NCI-H2029 (cell line): ENCODE results near the gene GATA2.

ENCODE experiments used
- DNase-seq: peaks from one replicate; lab custom pipeline; 2025; lab: John Stamatoyannopoulos, UW

The GATA2 gene

DNA sequence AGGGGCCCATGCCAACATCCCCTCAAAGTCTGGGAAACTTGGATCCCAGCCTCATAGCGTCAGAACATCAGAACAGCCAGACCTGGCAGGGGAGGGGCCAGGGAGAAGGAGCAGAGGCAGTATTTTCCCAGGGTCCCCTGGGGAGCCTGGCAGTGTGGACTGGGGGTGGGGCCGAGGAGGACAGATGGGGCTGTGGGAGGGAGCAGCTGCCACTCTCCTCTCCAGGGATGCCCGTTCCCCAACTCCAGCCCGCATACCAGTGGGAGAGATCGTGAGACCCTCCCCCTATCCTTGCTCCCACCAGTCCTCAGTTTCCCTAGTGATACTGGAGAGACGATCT is 19.9 kb downstream of the GATA2 start:
- no peak for DNase-seq

DNA sequence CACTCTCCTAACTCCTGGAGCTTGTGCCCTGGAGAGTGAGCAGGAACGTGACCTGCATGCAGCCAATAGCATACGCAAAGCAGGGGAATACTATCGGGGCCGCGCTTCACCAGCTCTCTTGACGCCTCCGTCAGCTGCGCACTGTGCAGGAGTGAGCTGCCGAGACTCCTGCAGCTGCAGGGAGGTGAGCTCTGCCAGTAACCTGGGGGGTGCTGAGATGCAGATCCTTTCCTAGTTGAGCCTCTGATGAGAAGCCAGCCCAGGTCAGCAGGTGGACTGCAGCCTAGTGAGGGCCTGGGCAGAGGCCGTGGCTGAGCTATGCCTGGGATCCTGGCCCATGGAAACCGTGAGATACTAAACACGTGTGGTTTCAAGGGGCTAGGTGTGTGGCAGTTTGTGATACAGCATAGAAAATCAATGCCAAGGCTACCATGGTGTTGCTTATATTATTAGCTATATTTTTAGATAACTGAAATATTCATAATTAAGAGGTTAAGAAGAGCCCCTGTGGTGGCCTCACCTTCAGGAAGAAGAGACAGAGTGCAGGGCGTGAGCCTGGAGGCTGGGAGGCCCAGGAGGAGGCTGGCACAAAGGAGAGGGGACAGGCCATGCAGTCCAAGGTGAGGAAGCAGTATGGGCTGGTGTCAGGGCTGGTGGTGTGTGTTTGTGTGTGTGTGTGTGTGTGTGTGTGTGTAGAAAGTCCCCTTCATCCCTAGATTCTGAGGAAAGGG is 20.4 kb downstream of the GATA2 start:
- DNase-seq = no peak

DNA sequence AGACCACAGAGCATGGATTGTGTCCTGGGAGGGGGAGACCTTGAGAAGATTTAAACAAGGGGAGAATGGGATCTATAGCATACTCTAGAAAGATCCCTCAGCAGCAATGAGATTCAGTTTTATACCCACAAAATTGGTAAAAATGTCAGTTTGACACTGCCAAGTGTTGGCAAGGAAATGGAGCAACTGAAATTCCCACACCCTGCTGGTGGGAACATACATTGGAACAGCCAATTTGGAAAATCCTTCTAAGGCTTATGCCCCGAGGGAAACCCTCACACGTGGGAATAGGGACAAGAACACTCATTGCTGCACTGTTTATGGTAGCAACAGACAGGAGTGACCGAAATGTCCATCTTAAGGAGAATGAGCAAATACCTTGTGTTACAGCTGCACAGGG is 21.3 kb downstream of the GATA2 start:
- DNase-seq = no peak

DNA sequence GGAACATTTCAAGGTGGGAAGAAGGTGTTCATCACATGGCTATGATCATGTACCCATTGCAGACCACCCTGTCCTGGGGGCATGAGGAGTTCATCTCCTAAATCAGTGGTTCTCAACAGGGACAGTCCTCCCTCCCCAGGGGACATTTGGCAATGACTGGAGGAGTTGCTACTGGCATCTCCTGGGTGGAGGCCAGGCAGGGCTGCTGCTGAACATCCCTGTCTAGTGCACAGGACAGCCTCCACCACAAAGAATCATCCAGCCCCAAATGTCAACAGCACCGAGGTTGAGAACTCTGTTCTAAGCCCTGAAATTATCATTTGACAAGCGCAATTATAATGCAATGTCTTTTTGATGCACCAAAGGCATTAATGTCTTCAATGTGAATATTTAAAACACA is 21.9 kb downstream of the GATA2 start:
- no peak for DNase-seq

DNA sequence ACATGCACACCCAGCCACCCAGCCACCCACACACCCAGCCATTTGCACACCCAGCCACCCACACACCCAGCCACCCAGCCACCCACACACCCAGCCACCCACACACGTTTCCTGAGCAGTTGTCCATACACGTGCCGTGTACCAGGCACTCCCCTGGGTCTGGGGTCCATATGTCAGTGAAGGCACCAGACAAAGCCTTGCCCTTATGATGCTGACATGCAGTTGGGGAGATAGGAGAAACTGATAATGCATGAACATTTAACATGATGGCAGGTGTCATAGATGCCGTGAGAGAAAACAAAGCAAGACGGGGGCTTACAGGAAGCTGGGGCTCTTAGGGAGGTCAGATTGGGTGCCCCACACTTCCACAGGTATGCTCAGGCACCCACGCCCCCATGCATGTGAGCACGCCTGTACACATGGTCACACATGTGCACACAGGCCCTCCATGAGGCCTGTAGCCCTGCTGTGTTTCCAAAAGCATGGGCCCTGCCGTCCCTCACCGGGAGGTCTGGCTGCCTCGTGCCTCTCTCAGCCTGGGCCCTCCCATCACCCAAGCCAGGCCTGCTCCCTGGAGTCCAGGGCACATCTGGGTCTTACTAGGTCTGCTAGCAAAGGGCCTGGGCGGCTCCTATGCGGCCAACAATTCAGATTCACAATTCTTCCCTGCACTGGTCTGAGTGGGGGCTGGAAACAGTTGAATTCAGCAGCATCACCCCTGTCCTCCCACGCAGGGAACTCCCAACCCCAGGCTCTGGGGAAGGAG is 22.7 kb downstream of the GATA2 start:
- DNase-seq = no peak

DNA sequence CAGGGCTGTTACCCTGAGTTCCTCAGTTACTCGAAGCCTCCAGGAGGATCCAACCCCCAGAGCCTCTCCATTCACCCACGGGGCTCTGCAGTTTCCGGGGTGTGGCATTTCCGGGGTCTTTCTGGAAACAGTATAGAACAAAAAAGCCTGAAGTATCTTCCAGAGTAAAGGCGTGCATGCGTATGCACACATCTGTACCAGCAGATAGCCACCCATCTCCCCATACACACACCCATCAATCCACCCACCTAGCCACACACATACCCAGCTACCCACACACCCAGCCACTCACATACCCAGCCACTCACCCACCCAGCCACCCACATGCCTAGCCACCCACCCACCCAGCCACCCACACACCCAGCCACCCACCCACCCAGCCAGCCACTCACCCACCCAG is 23.4 kb downstream of the GATA2 start:
- no peak for DNase-seq

DNA sequence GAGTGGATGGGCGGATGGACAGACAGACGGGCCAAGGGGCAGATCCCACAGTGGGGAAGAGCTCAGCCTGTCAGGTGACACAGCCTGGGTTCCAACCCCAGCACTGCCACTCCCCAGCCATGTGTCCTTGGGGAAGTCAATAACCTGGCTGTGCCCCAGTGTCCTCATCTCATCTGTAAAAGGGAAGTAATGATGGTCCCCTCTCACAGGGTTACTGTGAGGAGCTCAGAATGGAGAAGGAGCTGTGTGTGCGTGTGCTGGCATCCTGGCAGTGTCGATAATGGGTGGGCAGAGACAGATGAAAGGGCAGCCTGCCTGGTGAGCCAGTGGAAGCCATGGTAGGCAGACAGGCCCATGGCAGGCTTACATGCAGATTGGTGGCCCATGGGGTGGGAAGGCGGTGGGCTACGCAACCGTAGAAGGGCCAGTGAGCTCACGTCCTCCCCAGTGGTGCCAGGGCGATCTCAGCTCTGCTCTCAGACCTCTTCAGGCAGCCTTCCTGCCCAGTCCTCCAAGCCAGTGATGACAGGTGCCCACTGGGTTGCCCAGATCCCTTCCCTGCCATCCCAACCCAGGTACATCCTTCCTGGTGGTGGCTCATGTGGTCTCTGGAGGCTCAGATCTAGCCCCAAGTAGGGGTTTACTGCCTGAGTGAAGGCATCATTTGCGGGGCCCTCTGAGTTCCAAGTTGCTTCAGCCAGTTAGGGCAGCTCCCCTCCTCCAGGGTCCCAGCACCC is 24.0 kb downstream of the GATA2 start:
- no peak for DNase-seq

DNA sequence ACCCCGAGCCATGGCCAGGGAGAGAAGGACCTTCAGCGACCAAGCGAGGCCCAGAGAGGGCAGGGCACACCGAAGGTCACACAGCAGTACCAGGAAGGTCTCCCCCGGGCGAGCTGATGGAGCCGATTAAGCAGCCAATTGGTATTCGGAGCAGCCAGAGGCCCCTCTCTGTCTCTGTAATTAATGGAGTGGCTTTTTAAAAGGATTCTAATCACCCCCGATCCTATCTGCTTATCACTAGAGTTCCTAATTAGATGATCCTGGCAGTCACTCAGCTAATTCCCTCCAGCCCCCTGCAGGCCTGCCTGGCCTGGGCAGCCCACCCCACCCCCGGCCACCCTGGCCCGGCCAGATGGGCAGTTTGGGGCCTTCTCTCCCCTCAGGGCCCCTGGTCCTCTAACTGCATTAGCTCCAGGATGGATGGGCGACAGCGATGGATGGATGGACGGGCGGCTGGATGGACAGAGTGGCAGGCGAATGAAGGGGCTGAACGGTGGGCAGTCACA is 24.7 kb downstream of the GATA2 start:
- DNase-seq = no peak

DNA sequence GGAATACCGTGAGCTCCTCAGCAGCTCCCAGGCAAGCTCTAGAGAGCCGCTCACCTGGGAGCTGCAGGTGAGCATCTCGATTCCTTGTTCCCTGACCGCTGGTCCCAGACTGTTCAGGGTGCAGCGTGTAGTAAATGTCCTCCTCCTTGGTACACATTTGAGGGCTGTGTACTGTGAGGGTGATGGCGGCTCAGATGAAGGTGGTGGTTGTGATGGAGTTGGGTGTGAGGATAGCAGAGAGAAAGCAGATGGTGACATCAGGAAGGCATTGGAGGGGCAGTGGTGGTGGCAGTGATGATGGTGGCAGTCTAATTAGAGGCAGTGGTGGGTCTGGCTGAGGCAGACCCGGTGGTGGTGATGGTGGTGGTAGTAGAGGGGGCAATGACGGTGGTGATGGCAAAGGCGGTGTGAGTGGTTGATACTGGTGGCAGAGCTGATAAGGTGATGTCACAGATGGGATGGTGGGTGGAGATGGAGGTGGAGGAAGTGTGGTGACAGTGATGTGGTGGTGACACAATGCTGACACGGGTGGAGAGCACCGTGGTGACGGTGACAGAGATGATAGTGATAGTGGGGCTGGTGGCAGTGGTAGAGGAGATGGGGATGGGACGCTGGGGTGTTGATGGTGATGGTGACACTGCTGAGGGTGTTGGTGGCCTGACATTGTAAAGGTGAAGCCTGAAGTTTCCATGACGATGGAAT is 26.0 kb downstream of the GATA2 start, which contains the start of gene DNAJB8:
Gene DNAJB8, minus strand, starts transcription at position 51 of the 702 bp plus-strand sequence. CDS start 3,645 bp downstream, outside the sequence.
- DNase-seq = no peak

DNA sequence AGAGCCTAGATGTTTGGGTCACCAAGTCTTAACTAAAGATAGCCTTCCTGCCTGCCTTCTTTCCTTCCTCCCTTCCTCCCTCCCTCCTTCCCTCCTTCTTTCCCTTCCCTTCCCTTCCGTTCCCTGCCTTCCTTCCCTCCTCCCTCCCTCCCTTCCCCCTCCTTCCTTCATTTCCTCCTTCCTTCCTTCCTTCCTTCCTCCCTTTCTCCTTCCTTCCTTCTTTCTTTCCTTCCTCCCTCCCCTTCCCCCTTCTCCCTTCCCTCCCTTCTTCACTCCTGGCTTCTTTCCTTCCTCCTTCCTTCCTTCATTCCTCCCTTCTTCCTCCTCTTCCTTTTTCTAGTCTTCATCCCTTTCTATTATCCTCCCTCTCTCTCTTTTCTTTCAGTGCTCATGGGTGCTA is 28.3 kb downstream of the GATA2 start:
- DNase-seq = no peak

DNA sequence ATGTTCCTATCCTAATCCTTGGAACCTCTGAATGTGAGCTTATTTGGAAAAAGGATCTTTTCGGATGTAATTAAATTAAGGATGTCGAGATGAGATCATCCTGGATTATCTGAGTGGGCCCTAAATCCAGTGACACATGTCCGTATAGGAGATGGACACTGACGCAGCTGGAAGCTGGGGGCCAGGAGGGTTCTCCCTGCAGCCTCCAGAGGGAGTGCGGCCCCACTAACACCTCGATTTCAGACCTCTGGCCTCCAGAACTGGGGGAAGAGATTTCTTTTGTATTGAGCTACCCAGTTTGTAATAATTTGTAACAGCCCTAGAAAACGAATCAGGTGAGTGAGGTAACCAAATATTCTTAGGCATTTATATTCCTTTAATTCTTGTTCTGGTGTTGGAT is 28.8 kb downstream of the GATA2 start:
- DNase-seq = no peak

DNA sequence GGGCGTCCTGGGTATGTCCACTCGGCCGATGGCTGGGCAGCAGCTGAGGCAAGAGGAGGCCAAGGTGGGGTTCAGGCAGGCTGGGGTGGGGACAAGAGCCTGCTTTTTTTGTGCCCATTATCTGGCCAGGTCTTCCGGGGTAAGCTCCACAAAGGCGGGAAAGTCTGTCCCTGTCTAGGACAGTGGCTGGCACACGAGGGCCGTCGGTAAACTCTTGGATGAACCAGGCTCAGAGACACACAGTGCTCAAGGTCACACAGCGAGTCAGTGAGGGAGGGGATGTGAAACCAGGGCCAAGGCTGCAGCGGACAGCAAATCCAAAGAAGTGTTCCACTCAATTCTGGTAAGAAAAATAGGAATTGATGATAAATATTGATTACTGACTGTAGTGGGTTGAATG is 29.2 kb downstream of the GATA2 start:
- no peak for DNase-seq

DNA sequence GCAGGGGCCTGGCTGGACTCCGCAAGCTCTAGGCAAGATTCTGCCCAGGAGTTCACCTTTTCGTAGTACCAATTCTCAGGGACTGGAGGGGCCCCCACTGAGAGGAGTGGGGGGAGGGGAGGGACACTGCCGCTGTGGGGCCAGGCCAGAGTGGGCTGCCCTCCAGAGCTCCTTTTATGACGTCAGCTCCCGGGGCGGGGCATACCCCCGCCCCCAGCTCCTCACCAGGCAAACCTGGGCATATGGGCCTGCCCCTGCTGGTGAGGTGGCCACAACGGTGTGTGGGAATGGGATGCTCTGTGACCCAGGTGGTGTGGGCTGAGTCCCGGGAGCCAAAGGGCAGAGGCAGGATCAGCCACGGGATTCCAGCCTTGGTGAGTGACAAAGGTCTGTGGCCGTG is 29.6 kb downstream of the GATA2 start:
- no peak for DNase-seq

DNA sequence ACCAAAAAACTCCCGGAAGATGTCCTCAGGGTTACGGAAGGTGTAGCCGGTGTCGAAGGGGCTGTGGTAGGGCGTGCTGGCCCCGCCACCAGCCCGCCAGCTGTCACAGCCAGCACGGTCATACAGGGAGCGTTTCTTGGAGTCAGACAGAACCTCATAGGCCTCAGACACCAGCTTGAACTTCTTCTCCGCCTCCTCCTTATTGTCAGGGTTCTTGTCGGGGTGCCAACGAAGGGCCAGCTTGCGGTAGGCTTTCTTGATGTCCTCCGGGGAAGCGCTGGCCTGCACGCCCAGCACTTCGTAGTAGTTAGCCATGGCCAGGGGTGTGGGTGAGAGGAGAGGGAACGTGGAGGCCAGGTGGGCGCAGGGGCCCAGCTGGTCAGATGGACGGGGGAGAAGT is 30.1 kb downstream of the GATA2 start:
- no peak for DNase-seq

DNA sequence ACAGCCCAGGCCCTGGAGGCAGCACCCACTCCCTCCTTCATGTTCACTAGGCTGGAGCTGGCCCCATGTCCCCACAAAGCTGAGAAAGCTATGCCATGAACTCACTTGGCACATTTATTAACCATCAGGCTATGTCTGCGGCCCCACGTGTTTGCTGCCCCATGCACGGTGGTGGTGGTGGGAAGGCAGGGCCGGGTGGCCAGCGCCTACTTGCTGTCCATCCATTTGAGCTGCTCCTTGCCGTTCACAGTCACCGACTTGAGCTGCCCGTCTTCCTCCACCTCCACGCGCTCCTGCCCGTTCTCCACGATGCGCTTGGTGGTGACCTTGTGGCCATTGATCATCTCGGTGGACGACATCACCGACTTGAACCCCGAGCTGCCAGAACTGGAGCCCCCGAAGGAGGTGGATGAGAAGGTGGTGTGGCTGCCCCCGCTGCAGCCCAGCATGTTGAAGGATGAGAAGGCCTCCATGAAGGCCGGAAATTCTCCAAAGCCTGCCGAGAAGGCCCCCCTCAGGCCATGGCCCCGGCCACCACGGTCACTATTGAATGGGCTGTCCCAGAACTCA is 30.6 kb downstream of the GATA2 start:
- DNase-seq = no peak

DNA sequence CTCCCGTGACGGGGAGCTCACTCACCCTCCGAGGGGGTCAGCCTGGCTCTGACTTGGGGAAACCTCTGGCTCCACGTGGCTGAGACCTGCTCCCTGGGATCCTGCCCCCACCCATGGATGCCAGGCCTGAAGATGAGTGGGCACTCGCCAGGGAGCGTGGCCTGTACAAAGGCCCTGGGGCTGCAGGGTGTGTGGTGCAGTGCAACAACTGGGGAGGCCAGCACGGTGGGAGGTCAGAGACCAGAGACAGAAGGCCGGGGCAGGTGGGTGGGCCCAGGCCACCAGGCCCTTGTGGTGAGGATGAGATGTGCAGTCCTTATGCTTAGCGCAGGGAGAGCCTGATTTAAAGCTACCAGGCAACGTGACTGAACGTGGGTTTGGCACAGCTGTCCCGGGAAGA is 31.3 kb downstream of the GATA2 start:
- no peak for DNase-seq

DNA sequence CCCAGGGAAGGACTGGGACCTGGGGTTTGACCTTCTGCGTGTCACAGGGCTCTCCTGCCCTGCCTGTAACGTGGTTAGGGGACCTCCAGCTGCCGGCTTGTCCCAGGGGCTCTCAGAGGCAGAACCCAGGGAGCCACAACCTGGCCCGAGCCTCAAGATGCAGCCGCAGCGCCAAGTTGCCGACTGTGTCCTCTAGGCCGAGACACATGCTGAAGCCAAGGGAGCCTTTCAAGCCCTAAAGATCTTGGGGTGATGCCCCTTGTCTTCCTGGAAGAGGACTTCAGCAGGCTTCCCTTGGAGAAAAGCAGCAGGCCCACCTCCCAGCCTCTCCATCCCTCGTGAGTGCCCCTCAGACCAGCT is 33.6 kb downstream of the GATA2 start:
- no peak for DNase-seq

DNA sequence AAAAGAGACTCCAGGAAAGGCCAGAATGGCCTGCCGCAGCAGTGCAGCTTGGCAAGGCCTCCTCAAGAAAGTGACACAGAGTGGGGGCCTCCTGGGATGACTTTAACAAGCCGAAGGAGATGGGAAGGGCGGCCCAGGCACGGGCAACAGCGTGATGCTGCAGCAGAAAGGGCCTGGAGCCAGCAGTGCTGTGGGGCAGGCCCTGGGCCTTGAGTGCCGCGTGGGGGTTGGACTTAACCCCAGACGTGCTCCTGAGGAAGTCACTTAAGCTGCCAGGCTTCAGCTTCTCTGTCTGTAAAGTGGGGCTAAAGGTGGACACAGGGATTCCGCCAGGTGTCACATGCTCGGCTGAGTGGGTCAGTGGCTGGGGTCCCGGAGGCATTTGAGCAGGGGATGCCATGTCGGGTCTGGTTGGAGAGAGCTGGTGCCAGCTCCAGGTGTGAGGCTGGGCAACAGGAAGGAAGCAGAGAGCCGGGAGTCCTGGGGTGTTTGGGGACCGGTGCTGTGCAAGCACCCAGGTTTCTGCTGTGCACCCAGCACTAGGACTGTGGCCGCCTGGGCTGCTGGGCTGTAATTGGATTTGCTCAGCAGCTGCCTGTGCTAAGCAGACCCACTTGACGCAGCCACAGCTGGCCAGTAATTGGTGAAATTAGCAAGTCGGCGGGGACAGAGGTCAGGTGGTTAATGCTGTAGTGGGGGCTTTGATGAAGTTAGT is 34.1 kb downstream of the GATA2 start:
- DNase-seq = no peak

DNA sequence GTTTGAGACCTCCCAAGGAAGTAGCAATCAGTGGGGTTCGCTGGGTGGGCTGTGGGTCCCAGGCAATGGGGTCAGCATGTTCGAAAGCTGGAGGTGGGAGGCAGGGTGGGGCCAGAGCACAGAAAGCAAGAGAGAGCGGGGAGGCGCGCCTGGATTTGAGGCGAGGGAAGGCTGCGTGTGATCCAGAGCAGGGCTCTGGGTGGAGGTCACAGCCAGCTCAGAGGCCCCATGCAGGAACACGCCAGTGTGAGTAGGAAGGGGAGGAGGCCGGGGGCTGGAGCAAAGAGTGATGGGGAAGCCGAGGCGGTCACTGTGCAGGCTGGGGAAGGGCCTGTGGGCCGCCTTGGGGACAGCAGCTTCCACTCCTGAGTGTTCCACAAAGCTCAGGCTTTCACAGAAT is 35.1 kb downstream of the GATA2 start:
- no peak for DNase-seq

DNA sequence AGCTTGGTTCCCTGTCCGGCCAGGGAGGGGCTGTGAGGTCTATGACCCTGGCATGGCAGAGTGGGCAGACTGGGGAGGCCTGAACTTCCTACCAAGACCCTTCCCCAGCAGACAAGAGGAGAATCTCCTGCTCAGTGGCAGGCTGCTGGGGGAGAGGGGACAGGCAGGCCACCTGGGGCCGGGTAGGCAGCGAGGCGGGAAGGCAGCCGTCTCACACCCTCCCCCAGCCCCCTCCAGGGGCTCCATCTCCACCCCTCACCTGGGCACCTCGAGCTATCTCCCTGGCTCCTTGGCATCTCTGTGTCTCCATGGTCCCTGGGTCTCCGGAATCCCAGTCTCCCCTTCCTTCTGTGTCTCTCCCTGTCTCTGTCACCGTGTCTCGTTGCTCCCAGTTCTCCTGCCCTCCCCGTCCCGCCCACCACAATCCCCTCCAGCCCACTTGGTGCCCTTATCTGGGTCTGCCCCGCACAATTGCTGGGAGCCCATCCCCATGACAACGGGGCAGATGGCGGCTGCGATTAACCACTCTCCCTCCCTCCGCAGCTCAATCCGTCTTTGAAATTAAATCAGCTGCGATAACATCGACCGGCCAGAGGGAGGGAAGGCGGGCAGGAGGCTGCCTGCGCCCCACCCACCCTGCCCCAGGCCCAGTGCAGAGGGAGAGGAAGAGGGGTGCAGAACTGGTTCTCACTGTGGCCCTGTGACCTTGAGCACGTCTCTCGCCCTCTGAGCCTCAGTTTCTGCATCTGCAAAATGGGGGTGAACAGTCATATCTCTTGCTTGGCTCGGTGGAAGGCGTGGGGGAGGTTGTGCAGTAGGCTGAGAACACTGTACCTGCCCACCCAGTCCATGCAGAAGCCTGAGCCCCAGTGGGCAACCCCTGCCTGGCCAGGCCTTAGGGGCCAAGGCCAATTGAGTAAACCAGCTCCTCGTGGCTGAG is 36.0 kb downstream of the GATA2 start:
- DNase-seq = no peak
